Measurements from ENCODE around the gene ZBP1.

The ZBP1 gene

GRCh38 chr20:57656821-57657534 is 36.8 kb upstream of the ZBP1 start:
- Histone ChIP-seq H4K91ac (ENCODE audit: low read length) (no peak overlapping the region), H3K4me2 (ENCODE audit: low read length, poor library complexity, severe bottlenecking) (no peak overlapping the region), H2BK5ac (ENCODE audit: low read depth, low read length, poor library complexity, severe bottlenecking) (no peak overlapping the region), H3K14ac (ENCODE audit: low read length in 2 of 2) (no peak overlapping the region), H2AFZ (ENCODE audit: low read depth, low read length) (no peak overlapping the region), H2BK15ac (ENCODE audit: low read depth, poor library complexity, severe bottlenecking) (no peak overlapping the region), H3K9me3 (ENCODE audit: control insufficient read depth, low read length) (no peaks in the 10 kb centered on the region), H3K4ac (ENCODE audit: low read depth in 1 of 2, low read length in 2 of 2) (no peak overlapping the region), H2AK5ac (ENCODE audit: low read length, severe bottlenecking) (no peak overlapping the region), H3K27me3 (ENCODE audit: control insufficient read depth in 1 of 2, insufficient read depth in 1 of 2, low read length in 2 of 2) (no peaks in the 10 kb centered on the region), H2BK12ac (ENCODE audit: low read length in 2 of 2) (no peak overlapping the region), H3K4me3 (ENCODE audit: insufficient read depth in 1 of 2, low read depth in 1 of 2, low read length in 2 of 2) (no peak overlapping the region), H3K79me1 (replicated peaks; ENCODE audit: low read length, poor library complexity, severe bottlenecking) (peaks cover 16% of the 10 kb centered on the region), H2BK120ac (ENCODE audit: low read depth, low read length) (no peak overlapping the region), H3K27ac (ENCODE audit: low read length, poor library complexity, severe bottlenecking) (no peak overlapping the region), H3K23ac (ENCODE audit: low read length in 2 of 2) (no peak overlapping the region), H3K9ac (ENCODE audit: low read length) (no peak overlapping the region), H3K36me3 (ENCODE audit: control insufficient read depth in 1 of 2, insufficient read depth in 2 of 2, low read depth in 1 of 2, low read length in 2 of 2) (peaks cover 0 to 68% of the 10 kb centered on the region in 2 experiments), H3K4me1 (ENCODE audit: control insufficient read depth, insufficient read depth, low read depth, low read length) (peaks cover 4% of the 10 kb centered on the region), H4K8ac (ENCODE audit: low read length) (no peak overlapping the region), H3K18ac (ENCODE audit: low read depth in 1 of 2, low read length in 2 of 2) (no peak overlapping the region)
- 92% methylated on average over 20 of the region's 20 CpGs for WGBS
- no peak for DNase-seq

GRCh38 chr20:57656252-57656820 is 36.1 kb upstream of the ZBP1 start:
- WGBS = 86% methylated on average over 15 of the region's 15 CpGs
- Histone ChIP-seq H4K91ac (ENCODE audit: low read length) (no peak overlapping the region), H3K23ac (ENCODE audit: low read length in 2 of 2) (no peak overlapping the region), H3K9me3 (ENCODE audit: control insufficient read depth, low read length) (no peaks in the 10 kb centered on the region), H3K4me1 (ENCODE audit: control insufficient read depth, insufficient read depth, low read depth, low read length) (peaks cover 3% of the 10 kb centered on the region), H3K36me3 (ENCODE audit: control insufficient read depth in 1 of 2, insufficient read depth in 2 of 2, low read depth in 1 of 2, low read length in 2 of 2) (peaks cover 0 to 70% of the 10 kb centered on the region in 2 experiments), H3K79me1 (replicated peaks; ENCODE audit: low read length, poor library complexity, severe bottlenecking) (peaks cover 10% of the 10 kb centered on the region), H3K27me3 (ENCODE audit: control insufficient read depth in 1 of 2, insufficient read depth in 1 of 2, low read length in 2 of 2) (no peaks in the 10 kb centered on the region), H3K14ac (ENCODE audit: low read length in 2 of 2) (no peak overlapping the region), H2AFZ (ENCODE audit: low read depth, low read length) (no peak overlapping the region), H2BK15ac (ENCODE audit: low read depth, poor library complexity, severe bottlenecking) (no peak overlapping the region), H2AK5ac (ENCODE audit: low read length, severe bottlenecking) (no peak overlapping the region), H3K27ac (ENCODE audit: low read length, poor library complexity, severe bottlenecking) (no peak overlapping the region), H4K8ac (ENCODE audit: low read length) (no peak overlapping the region), H3K9ac (ENCODE audit: low read length) (no peak overlapping the region), H3K18ac (ENCODE audit: low read depth in 1 of 2, low read length in 2 of 2) (no peak overlapping the region), H2BK12ac (ENCODE audit: low read length in 2 of 2) (no peak overlapping the region), H3K4ac (ENCODE audit: low read depth in 1 of 2, low read length in 2 of 2) (no peak overlapping the region), H3K4me2 (ENCODE audit: low read length, poor library complexity, severe bottlenecking) (no peak overlapping the region), H2BK120ac (ENCODE audit: low read depth, low read length) (no peak overlapping the region), H2BK5ac (ENCODE audit: low read depth, low read length, poor library complexity, severe bottlenecking) (no peak overlapping the region), H3K4me3 (ENCODE audit: insufficient read depth in 1 of 2, low read depth in 1 of 2, low read length in 2 of 2) (no peak overlapping the region)
- DNase-seq = no peak

- no peaks in the 10 kb centered on the region for H3K4me1 ChIP-seq (ENCODE audit: control insufficient read depth, insufficient read depth, low read depth, low read length)
- H2BK12ac ChIP-seq (ENCODE audit: low read length in 2 of 2) = no peak overlapping the region
- H2AK5ac ChIP-seq (ENCODE audit: low read length, severe bottlenecking) = no peak overlapping the region
- H3K9me3 ChIP-seq (ENCODE audit: control insufficient read depth, low read length) = no peaks in the 10 kb centered on the region
- H3K27me3 ChIP-seq (ENCODE audit: control insufficient read depth in 1 of 2, insufficient read depth in 1 of 2, low read length in 2 of 2) = peaks cover 0 to 2% of the 10 kb centered on the region in 2 experiments
- no peak overlapping the region for H4K8ac ChIP-seq (ENCODE audit: low read length)
- peaks cover 0 to 71% of the 10 kb centered on the region in 2 experiments for H3K36me3 ChIP-seq (ENCODE audit: control insufficient read depth in 1 of 2, insufficient read depth in 2 of 2, low read depth in 1 of 2, low read length in 2 of 2)
- H3K4me2 ChIP-seq (ENCODE audit: low read length, poor library complexity, severe bottlenecking) = no peak overlapping the region
- peaks cover 7% of the 10 kb centered on the region for H3K79me1 ChIP-seq (replicated peaks; ENCODE audit: low read length, poor library complexity, severe bottlenecking)
- H3K9ac ChIP-seq (ENCODE audit: low read length) = no peak overlapping the region
- H3K27ac ChIP-seq (ENCODE audit: low read length, poor library complexity, severe bottlenecking) = no peak overlapping the region
- H2BK5ac ChIP-seq (ENCODE audit: low read depth, low read length, poor library complexity, severe bottlenecking) = no peak overlapping the region
- H3K4me3 ChIP-seq (ENCODE audit: insufficient read depth in 1 of 2, low read depth in 1 of 2, low read length in 2 of 2) = no peak overlapping the region
- H4K91ac ChIP-seq (ENCODE audit: low read length) = no peak overlapping the region
- no peak for DNase-seq
- no peak overlapping the region for H2AFZ ChIP-seq (ENCODE audit: low read depth, low read length)
- no peak overlapping the region for H2BK120ac ChIP-seq (ENCODE audit: low read depth, low read length)
- H3K14ac ChIP-seq (ENCODE audit: low read length in 2 of 2) = no peak overlapping the region
- no peak overlapping the region for H2BK15ac ChIP-seq (ENCODE audit: low read depth, poor library complexity, severe bottlenecking)
- 89% methylated on average over 11 of the region's 11 CpGs for WGBS
- H3K23ac ChIP-seq (ENCODE audit: low read length in 2 of 2) = no peak overlapping the region
- H3K18ac ChIP-seq (ENCODE audit: low read depth in 1 of 2, low read length in 2 of 2) = no peak overlapping the region
- no peak overlapping the region for H3K4ac ChIP-seq (ENCODE audit: low read depth in 1 of 2, low read length in 2 of 2)
Measured at GRCh38 chr20:57655809-57656155, 35.6 kb upstream of the ZBP1 start.

GRCh38 chr20:57654998-57655808 is 35.0 kb upstream of the ZBP1 start:
- no peak for DNase-seq
- Histone ChIP-seq H3K4me2 (ENCODE audit: low read length, poor library complexity, severe bottlenecking) (no peak overlapping the region), H3K27me3 (ENCODE audit: control insufficient read depth in 1 of 2, insufficient read depth in 1 of 2, low read length in 2 of 2) (peaks cover 0 to 5% of the 10 kb centered on the region in 2 experiments), H2BK15ac (ENCODE audit: low read depth, poor library complexity, severe bottlenecking) (no peak overlapping the region), H2AK5ac (ENCODE audit: low read length, severe bottlenecking) (no peak overlapping the region), H3K9me3 (ENCODE audit: control insufficient read depth, low read length) (no peaks in the 10 kb centered on the region), H2BK5ac (ENCODE audit: low read depth, low read length, poor library complexity, severe bottlenecking) (no peak overlapping the region), H3K27ac (ENCODE audit: low read length, poor library complexity, severe bottlenecking) (no peak overlapping the region), H4K91ac (ENCODE audit: low read length) (no peak overlapping the region), H3K23ac (ENCODE audit: low read length in 2 of 2) (no peak overlapping the region), H3K79me1 (replicated peaks; ENCODE audit: low read length, poor library complexity, severe bottlenecking) (peaks cover 5% of the 10 kb centered on the region), H3K4me3 (ENCODE audit: insufficient read depth in 1 of 2, low read depth in 1 of 2, low read length in 2 of 2) (no peak overlapping the region), H3K4ac (ENCODE audit: low read depth in 1 of 2, low read length in 2 of 2) (no peak overlapping the region), H3K36me3 (ENCODE audit: control insufficient read depth in 1 of 2, insufficient read depth in 2 of 2, low read depth in 1 of 2, low read length in 2 of 2) (peaks cover 0 to 76% of the 10 kb centered on the region in 2 experiments), H2AFZ (ENCODE audit: low read depth, low read length) (no peak overlapping the region), H2BK120ac (ENCODE audit: low read depth, low read length) (no peak overlapping the region), H3K9ac (ENCODE audit: low read length) (no peak overlapping the region), H2BK12ac (ENCODE audit: low read length in 2 of 2) (no peak overlapping the region), H3K4me1 (ENCODE audit: control insufficient read depth, insufficient read depth, low read depth, low read length) (no peaks in the 10 kb centered on the region), H4K8ac (ENCODE audit: low read length) (no peak overlapping the region), H3K14ac (ENCODE audit: low read length in 2 of 2) (no peak overlapping the region), H3K18ac (ENCODE audit: low read depth in 1 of 2, low read length in 2 of 2) (no peak overlapping the region)
- WGBS = 81% methylated on average over 22 of the region's 22 CpGs

Data from mesenchymal stem cell (in vitro differentiated cells and primary cell).